Esophagus squamous epithelium (tissue), 4 donors: Measurements from ENCODE around the gene COA7.

Experiments
- POLR2A ChIP-seq, 4 donors: fragments of 450-650 bp; IDR thresholded peaks; one replicate each; pipeline ENCODE4 v1.6.1; 2017; ENCODE audit warnings: antibody characterized with exemption in 4 of 4, mild to moderate bottlenecking in 4 of 4, moderate library complexity in 3 of 4
- TF ChIP-seq, protein P1 (sequence below), 6 experiments: fragments of 450-650 bp in 4 of 6; fragments of 200-600 bp in 2 of 6; sonication (generic) in 2 of 6; IDR thresholded peaks; one replicate each; pipeline ENCODE4 v1.5.1; 2016 to 2019; ENCODE audit warnings: antibody characterized with exemption in 6 of 6, mild to moderate bottlenecking in 4 of 6, moderate library complexity in 4 of 6

GRCh38 chr1:52677076-52677806 is 20.9 kb downstream of the COA7 start:
- no peak for TF ChIP-seq POLR2A (IDR thresholded peaks at IDR 0.05)
- TF ChIP-seq, protein P1, sequence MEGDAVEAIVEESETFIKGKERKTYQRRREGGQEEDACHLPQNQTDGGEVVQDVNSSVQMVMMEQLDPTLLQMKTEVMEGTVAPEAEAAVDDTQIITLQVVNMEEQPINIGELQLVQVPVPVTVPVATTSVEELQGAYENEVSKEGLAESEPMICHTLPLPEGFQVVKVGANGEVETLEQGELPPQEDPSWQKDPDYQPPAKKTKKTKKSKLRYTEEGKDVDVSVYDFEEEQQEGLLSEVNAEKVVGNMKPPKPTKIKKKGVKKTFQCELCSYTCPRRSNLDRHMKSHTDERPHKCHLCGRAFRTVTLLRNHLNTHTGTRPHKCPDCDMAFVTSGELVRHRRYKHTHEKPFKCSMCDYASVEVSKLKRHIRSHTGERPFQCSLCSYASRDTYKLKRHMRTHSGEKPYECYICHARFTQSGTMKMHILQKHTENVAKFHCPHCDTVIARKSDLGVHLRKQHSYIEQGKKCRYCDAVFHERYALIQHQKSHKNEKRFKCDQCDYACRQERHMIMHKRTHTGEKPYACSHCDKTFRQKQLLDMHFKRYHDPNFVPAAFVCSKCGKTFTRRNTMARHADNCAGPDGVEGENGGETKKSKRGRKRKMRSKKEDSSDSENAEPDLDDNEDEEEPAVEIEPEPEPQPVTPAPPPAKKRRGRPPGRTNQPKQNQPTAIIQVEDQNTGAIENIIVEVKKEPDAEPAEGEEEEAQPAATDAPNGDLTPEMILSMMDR (IDR thresholded peaks at IDR 0.05), result no peak
